GM12872 (cell line): Measurements from ENCODE around the gene RSF1.

Experiments
- TF ChIP-seq, protein P1 (sequence below): IDR thresholded peaks from 3 replicates; pipeline ENCODE4 v1.5.1; 2011; ENCODE audit warnings: low read depth, mild to moderate bottlenecking, low read length, moderate library complexity; ENCODE audit not compliant: insufficient read depth

The RSF1 gene

DNA sequence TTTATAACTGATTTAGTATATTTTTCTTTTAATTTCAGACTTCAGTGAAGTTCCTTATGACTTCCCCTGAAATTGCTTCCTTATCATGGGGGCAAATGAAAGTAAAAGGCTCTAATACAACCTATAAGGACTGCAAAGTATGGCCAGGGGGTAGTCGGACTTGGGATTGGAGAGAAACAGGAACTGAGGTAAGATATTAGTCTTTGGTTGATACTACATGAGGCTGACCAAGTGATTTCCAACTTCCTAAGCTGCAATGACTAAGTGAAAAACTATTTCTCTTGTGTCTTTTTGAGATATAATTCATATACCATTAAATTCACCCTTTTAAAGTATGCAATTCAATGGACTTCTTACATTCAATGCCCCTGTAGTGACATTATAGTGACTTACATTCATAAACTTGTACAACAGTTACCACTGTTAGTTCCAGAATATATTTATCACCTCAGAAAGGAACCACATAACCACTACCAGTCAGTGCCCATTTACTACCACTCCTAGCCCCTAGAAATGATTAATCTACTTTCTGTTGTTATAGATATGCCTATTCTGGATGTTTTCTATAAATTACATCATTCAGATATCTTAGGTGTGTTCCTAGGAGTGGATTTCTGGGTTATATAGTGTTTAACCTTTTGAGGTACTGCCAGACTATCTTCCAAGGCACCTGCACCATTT, 22.1 kb upstream of the RSF1 start:
- TF ChIP-seq, protein P1, sequence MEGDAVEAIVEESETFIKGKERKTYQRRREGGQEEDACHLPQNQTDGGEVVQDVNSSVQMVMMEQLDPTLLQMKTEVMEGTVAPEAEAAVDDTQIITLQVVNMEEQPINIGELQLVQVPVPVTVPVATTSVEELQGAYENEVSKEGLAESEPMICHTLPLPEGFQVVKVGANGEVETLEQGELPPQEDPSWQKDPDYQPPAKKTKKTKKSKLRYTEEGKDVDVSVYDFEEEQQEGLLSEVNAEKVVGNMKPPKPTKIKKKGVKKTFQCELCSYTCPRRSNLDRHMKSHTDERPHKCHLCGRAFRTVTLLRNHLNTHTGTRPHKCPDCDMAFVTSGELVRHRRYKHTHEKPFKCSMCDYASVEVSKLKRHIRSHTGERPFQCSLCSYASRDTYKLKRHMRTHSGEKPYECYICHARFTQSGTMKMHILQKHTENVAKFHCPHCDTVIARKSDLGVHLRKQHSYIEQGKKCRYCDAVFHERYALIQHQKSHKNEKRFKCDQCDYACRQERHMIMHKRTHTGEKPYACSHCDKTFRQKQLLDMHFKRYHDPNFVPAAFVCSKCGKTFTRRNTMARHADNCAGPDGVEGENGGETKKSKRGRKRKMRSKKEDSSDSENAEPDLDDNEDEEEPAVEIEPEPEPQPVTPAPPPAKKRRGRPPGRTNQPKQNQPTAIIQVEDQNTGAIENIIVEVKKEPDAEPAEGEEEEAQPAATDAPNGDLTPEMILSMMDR: no peak

DNA sequence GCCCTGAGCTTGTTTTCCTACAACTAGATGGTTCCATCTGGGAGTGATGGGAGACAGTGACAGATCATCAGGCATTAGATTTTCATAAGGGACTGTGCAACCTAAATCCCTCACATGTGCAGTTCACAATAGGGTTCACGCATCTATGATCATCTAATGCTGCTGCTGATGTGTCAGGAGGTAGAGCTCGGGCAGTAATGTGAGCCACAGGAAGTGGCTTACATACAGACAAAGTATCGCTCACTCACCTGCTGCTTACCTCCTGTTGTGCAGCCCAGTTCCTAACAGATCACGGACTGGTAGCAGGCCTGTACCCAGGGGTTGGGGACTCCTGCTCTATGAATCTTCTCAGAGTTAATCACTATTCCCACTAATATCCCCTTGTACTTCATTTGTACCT, 12.8 kb upstream of the RSF1 start:
- TF ChIP-seq, protein P1: no peak

DNA sequence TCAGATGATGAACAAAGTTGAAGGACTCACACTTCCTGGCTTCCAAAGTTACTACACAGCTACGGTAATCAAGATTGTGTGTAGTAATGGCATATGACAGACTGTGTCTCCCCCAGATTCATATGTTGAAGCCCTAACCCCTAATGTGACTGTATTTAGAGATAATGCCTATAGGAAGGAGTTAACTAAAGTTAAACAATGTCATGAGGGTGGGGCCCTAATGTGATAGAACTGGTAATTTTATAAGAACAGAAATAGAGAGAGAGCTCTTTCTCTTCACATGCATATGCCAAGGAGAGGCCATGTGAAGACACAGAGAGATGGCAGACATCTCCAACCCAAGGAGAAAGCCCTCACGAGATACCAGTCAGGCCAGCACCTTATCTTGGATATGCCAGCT, 8.4 kb upstream of the RSF1 start:
- TF ChIP-seq, protein P1: no peak

DNA sequence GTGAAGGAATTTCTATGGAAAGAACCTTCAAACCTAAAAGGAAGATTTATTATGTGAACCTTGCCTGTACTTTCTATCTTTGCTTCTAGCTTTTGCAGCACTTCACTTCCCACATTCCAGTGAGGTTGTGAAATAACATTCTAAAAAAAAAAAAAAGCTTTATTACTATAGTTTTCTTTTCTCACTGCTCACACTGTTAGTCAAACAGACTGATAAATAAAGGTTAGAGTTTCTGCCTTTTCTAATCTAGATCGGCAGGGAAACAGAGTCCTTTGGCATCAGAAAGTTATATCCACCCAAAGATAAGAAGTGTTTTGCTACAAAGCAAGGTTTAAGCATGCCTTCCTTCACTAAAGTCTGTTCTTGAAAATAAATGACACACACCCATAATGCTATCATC, 3.3 kb upstream of the RSF1 start:
- TF ChIP-seq, protein P1: no peak

DNA sequence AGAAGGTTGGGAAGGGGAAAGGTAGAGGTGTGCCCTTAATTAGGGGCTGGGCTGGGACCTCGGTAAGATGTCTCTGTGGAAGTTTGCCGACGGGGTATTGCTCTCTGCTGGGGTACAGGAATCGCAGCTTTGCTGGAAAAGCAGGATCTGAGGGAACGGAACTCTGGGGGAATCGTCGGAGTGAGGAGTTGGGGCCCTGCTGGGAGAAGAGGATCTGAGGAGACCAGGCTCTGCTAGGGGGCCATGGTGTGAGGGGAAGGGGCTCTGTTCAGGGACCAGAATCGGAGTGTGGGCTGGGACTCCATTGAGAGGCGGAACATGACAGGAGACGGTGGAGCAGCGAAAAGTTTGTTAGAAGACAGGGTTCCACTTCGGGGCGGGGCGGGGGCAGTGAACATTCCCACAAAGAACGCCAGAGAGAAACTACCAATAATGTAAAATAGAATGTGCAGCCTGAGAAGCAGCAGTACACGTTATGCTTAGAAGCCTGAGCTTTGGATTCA, 878 bp upstream of the RSF1 start:
- TF ChIP-seq, protein P1: no peak

DNA sequence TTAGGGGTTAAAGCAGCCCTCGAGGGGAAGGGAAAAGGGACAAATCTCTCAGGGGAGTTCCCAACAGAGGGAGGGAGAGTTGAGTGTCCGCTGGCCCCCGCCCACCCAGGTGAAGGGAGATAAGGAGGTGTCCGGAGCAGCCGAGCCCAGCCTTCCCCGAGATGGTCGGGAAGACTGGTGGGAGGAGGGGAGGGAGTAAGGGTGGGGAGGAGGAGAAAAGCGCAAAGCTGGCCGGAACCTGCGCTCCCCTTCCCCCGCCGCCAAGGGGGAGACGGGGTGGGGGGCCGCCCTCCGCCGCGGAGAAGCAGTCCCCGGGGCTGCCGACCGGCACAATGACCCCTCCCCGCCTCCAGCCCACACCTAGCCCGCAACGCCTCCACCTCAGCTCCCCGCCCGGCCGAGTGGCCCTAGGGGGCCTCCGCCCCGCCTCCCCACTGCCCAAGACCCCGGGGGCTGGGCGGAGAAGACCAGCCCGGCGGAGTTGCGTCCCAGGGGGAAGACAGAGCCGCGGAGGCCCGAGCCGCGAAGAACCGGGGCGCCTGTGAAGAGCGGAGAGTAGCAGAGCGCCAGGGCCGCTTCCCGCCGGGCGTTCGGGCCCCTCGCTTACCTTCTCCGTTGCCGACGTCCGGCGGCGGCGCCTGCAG, 479 bp downstream of the RSF1 start:
- TF ChIP-seq, protein P1: no peak

DNA sequence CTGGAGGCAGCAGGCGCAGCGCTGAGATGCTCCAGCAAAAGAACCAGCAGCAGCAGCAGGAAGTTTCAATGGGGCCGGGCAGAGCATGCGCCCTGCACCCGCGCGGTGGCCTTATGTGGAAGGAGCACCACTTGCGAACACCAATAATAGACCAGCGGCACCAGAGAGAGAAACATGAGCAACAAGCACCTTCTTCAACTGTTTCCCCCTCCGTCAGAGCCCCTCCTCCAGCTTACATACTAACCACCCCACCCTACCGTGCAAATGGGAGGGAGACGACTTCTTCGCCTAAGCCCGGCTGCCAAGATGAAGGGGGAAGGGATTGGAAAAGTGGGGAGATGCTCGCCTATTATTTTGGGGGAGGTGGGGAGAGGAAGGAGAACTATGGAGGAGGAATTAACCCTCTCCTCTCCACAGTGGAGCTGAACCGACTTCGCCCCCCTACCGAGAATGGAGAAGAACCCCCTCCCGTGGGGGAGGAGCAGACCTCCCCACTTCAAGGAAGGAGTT, 1.1 kb downstream of the RSF1 start:
- TF ChIP-seq, protein P1: no peak
